HCT116 (cell line): ENCODE results near the gene OLFML3. TPM values are rescaled to one million over a fixed set of nuclear protein-coding genes. Genes with fewer than 3 reads are reported as not detected.

Source experiments
- ATAC-seq: fragments of 200-7000 bp; cut with Tn5 transposase; 2 replicates; pipeline ENCODE4 v1.9.1; 2020; ENCODE audit warnings: mild to moderate bottlenecking, moderate library complexity
- BruUV-seq: library from RNA; stranded (reverse); fragments of 400-500 nt; replicated peaks from 2 replicates; lab custom pipeline; 2021; lab: Mats Ljungman, UMichigan
- CTCF ChIA-PET: fragments of 300-600 bp; sonication (Branson Sonifier 250); formaldehyde crosslinking; loops from one replicate; lab custom pipeline; 2021; ENCODE audit warnings: antibody characterized with exemption; lab: Charles Lee
- POLR2A ChIA-PET: fragments of 300-600, 350-600 bp; sonication (Branson Sonifier 250); formaldehyde crosslinking; loops from one replicate; lab custom pipeline; 2021; ENCODE audit warnings: antibody characterized with exemption; lab: Charles Lee
- RAD21 ChIA-PET, 2 experiments: fragments of 300-600 bp; sonication (Branson Sonifier 250); formaldehyde crosslinking; loops; one replicate each; lab custom pipeline; 2023; ENCODE audit warnings: low total read pairs in 2 of 2; ENCODE audit not compliant: uncharacterized antibody in 2 of 2, unreplicated experiment in 2 of 2, low non-redundant PET in 1 of 2; lab: Charles Lee
- DNase-seq: peaks from one replicate; pipeline ENCODE4 v3.0.0-alpha.2; 2010; ENCODE audit warnings: low read depth, low spot score
- H2AFZ ChIP-seq: fragments of 200-600 bp; shearing (Covaris generic), sonication (generic); 2 replicates; pipeline ENCODE4 v1.6.1; 2017; ENCODE audit warnings: low read depth, mixed run types, mixed read lengths, antibody characterized with exemption, low read length; ENCODE audit not compliant: poor library complexity, severe bottlenecking
- H3K27ac ChIP-seq: 2 replicates; pipeline ENCODE4 v1.5.1; 2012; ENCODE audit warnings: low read depth, low read length
- H3K27me3 ChIP-seq: fragments of 200-600 bp; sonication (generic); 2 replicates; pipeline ENCODE4 v1.6.1; 2016; ENCODE audit warnings: mixed run types, low read length, mixed read lengths; ENCODE audit not compliant: insufficient read depth
- H3K36me3 ChIP-seq, 2 experiments: fragments of 200-500 bp in 1 of 2; fragments of 200-600 bp in 1 of 2; sonication (Bioruptor generic) in 1 of 2; sonication (generic) in 1 of 2; 2 replicates each; pipeline versions ENCODE4 v1.5.1 to v1.6.1; 2014 to 2016; ENCODE audit warnings: low read length in 2 of 2, inconsistent platforms in 1 of 2, mixed read lengths in 1 of 2, mixed run types in 1 of 2; ENCODE audit not compliant: insufficient read depth in 2 of 2, control insufficient read depth in 1 of 2
- H3K4me1 ChIP-seq, 2 experiments: fragments of 200-600 bp in 1 of 2; sonication (generic) in 1 of 2; 2 replicates each; pipeline versions ENCODE4 v1.5.1 to v1.6.1; 2012 to 2017; ENCODE audit warnings: low read length in 2 of 2, inconsistent platforms in 1 of 2, mild to moderate bottlenecking in 1 of 2, mixed read lengths in 1 of 2, mixed run types in 1 of 2, moderate library complexity in 1 of 2; ENCODE audit not compliant: insufficient read depth in 2 of 2, control insufficient read depth in 1 of 2
- H3K4me2 ChIP-seq: fragments of 200-600 bp; sonication (generic); 2 replicates; pipeline ENCODE4 v1.6.1; 2017; ENCODE audit warnings: mixed run types, low read length, mixed read lengths
- H3K4me3 ChIP-seq, 2 experiments: fragments of 200-600 bp in 1 of 2; sonication (generic) in 1 of 2; replicated peaks in 1 of 2; 2 replicates each; pipeline ENCODE4 v1.5.1; 2011 to 2016; ENCODE audit warnings: low read length in 2 of 2, control low read depth in 1 of 2, low read depth in 1 of 2, mild to moderate bottlenecking in 1 of 2, mixed read lengths in 1 of 2, mixed run types in 1 of 2
- H3K79me2 ChIP-seq: fragments of 200-600 bp; sonication (generic); 2 replicates; pipeline ENCODE4 v1.6.1; 2017; ENCODE audit warnings: mild to moderate bottlenecking, mixed run types, low read length, moderate library complexity, mixed read lengths; ENCODE audit not compliant: insufficient read depth
- H3K9ac ChIP-seq: fragments of 200-600 bp; sonication (generic); 2 replicates; pipeline ENCODE4 v1.6.1; 2016; ENCODE audit warnings: low read length, mixed read lengths
- H3K9me2 ChIP-seq: fragments of 200-600 bp; sonication (generic), shearing (Covaris generic); 2 replicates; pipeline ENCODE4 v1.6.1; 2017; ENCODE audit warnings: mixed run types, mild to moderate bottlenecking, moderate library complexity; ENCODE audit not compliant: insufficient read depth
- H3K9me3 ChIP-seq, 2 experiments: fragments of 200-500 bp in 1 of 2; fragments of 200-600 bp in 1 of 2; sonication (Bioruptor generic) in 1 of 2; sonication (generic) in 1 of 2; 2 replicates each; pipeline ENCODE4 v1.6.1; 2014 to 2017; ENCODE audit warnings: low read length in 2 of 2, mixed read lengths in 2 of 2, inconsistent platforms in 1 of 2, low read depth in 1 of 2, mild to moderate bottlenecking in 1 of 2, mixed run types in 1 of 2, moderate library complexity in 1 of 2; ENCODE audit not compliant: control insufficient read depth in 1 of 2, insufficient read depth in 1 of 2
- H4K20me1 ChIP-seq: fragments of 200-600 bp; sonication (generic), shearing (Covaris generic); 2 replicates; pipeline ENCODE4 v1.6.1; 2017; ENCODE audit warnings: mixed run types, mild to moderate bottlenecking, moderate library complexity; ENCODE audit not compliant: insufficient read depth
- ATF3 ChIP-seq: IDR thresholded peaks from 2 replicates; pipeline ENCODE4 v1.6.1; 2012
- CBX3 ChIP-seq: IDR thresholded peaks from 2 replicates; pipeline ENCODE4 v1.6.1; 2012; ENCODE audit warnings: low read depth
- CTCF ChIP-seq, 3 experiments: fragments of 200-600 bp in 1 of 3; sonication (generic) in 1 of 3; IDR thresholded peaks in 2 of 3; conservative IDR thresholded peaks in 1 of 3; 2 replicates each; pipeline ENCODE4 v1.5.1; 2012 to 2017; ENCODE audit warnings: low read depth in 2 of 3, low read length in 2 of 3, antibody characterized with exemption in 1 of 3, borderline replicate concordance in 1 of 3, control low read depth in 1 of 3, mild to moderate bottlenecking in 1 of 3, mixed read lengths in 1 of 3, mixed run types in 1 of 3, moderate library complexity in 1 of 3; ENCODE audit not compliant: insufficient read depth in 1 of 3
- EGR1 ChIP-seq: IDR thresholded peaks from 2 replicates; pipeline ENCODE4 v1.6.1; 2012; ENCODE audit warnings: low read depth
- ELF1 ChIP-seq: IDR thresholded peaks from 2 replicates; pipeline ENCODE4 v1.6.1; 2012; ENCODE audit warnings: low read depth, borderline replicate concordance
- EZH2 ChIP-seq: fragments of 200-600 bp; sonication (generic); IDR thresholded peaks from 2 replicates; pipeline ENCODE4 v1.6.1; 2017; ENCODE audit warnings: antibody characterized with exemption, mixed run types
- EZH2phosphoT487 ChIP-seq: fragments of 200-600 bp; IDR thresholded peaks from 2 replicates; pipeline ENCODE4 v1.6.1; 2018; ENCODE audit warnings: antibody characterized with exemption, borderline replicate concordance
- FOSL1 ChIP-seq: IDR thresholded peaks from 2 replicates; pipeline ENCODE4 v1.6.1; 2012; ENCODE audit warnings: low read depth
- JUND ChIP-seq: IDR thresholded peaks from 2 replicates; pipeline ENCODE4 v1.6.1; 2012
- RAD21 ChIP-seq: IDR thresholded peaks from 2 replicates; pipeline ENCODE4 v1.6.1; 2012; ENCODE audit warnings: low read depth, mild to moderate bottlenecking
- SIN3A ChIP-seq: IDR thresholded peaks from 2 replicates; pipeline ENCODE4 v1.6.1; 2012; ENCODE audit warnings: low read depth
- SRF ChIP-seq: IDR thresholded peaks from 2 replicates; pipeline ENCODE4 v1.6.1; 2012; ENCODE audit warnings: low read depth
- TCF7L2 ChIP-seq: IDR thresholded peaks from 2 replicates; pipeline ENCODE4 v1.7.0; 2011; ENCODE audit warnings: borderline replicate concordance, inconsistent platforms; ENCODE audit not compliant: insufficient read depth, insufficient read length; ENCODE audit errors: extremely low read depth
- YY1 ChIP-seq: IDR thresholded peaks from 2 replicates; pipeline ENCODE4 v1.6.1; 2011; ENCODE audit warnings: low read length, low read depth, moderate library complexity, mild to moderate bottlenecking; ENCODE audit not compliant: insufficient replicate concordance; ENCODE audit errors: extremely low read depth
- ZFX ChIP-seq: fragments of 450-650 bp; IDR thresholded peaks from 2 replicates; pipeline ENCODE4 v1.6.1; 2017
- intact Hi-C: fragments of 100-400 bp; cut with micrococcal nuclease; formaldehyde crosslinking; loops from 2 replicates; pipeline ENCODE4 v1.10.0; 2022
- total RNA-seq: library from RNA; stranded (reverse); gene quantifications from one replicate; pipeline ENCODE4 v1.2.1, GENCODE V29; 2021; ENCODE audit not compliant: unreplicated experiment
- TF ChIP-seq, protein P1 (sequence below): IDR thresholded peaks from 2 replicates; pipeline ENCODE4 v1.6.1; 2012; ENCODE audit warnings: low read depth
- TF ChIP-seq, protein P2 (sequence below): IDR thresholded peaks from 2 replicates; pipeline ENCODE4 v1.6.1; 2012
- TF ChIP-seq, protein P3 (sequence below): IDR thresholded peaks from 2 replicates; pipeline ENCODE4 v1.6.1; 2011; ENCODE audit warnings: mild to moderate bottlenecking, low read length, moderate library complexity; ENCODE audit not compliant: insufficient replicate concordance; ENCODE audit errors: extremely low read depth

Gene OLFML3
- total RNA-seq, 1 experiment from 2014 or later = 0.25 TPM

- Histone ChIP-seq H3K79me2 (no peaks in the 10 kb centered on the region), H3K9me2 (no peaks in the 10 kb centered on the region), H3K27ac (no peak overlapping the region), H3K9me3 (no peaks in the 10 kb centered on the region), H3K4me1 (peaks cover 5 to 7% of the 10 kb centered on the region in 2 experiments; a peak in 3 of 4 replicates), H3K4me3 (no peak overlapping the region), H4K20me1 (no peaks in the 10 kb centered on the region), H3K9ac (no peak overlapping the region), H3K4me2 (no peak overlapping the region), H2AFZ (no peak overlapping the region), H3K27me3 (no peaks in the 10 kb centered on the region), H3K36me3 (no peaks in the 10 kb centered on the region)
- DNase-seq (no peak), ATAC-seq (no peak)
- POLR2A ChIA-PET = no interaction called here
- CTCF ChIA-PET = no interaction called here
- TF ChIP-seq YY1 = no peak
- no peak for TF ChIP-seq EGR1
- TF ChIP-seq, protein P1, sequence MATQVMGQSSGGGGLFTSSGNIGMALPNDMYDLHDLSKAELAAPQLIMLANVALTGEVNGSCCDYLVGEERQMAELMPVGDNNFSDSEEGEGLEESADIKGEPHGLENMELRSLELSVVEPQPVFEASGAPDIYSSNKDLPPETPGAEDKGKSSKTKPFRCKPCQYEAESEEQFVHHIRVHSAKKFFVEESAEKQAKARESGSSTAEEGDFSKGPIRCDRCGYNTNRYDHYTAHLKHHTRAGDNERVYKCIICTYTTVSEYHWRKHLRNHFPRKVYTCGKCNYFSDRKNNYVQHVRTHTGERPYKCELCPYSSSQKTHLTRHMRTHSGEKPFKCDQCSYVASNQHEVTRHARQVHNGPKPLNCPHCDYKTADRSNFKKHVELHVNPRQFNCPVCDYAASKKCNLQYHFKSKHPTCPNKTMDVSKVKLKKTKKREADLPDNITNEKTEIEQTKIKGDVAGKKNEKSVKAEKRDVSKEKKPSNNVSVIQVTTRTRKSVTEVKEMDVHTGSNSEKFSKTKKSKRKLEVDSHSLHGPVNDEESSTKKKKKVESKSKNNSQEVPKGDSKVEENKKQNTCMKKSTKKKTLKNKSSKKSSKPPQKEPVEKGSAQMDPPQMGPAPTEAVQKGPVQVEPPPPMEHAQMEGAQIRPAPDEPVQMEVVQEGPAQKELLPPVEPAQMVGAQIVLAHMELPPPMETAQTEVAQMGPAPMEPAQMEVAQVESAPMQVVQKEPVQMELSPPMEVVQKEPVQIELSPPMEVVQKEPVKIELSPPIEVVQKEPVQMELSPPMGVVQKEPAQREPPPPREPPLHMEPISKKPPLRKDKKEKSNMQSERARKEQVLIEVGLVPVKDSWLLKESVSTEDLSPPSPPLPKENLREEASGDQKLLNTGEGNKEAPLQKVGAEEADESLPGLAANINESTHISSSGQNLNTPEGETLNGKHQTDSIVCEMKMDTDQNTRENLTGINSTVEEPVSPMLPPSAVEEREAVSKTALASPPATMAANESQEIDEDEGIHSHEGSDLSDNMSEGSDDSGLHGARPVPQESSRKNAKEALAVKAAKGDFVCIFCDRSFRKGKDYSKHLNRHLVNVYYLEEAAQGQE = no peak
- no peak for TF ChIP-seq EZH2
- no peak for TF ChIP-seq JUND
- TF ChIP-seq SIN3A = no peak
- no peak for TF ChIP-seq ATF3
- TF ChIP-seq, protein P2, sequence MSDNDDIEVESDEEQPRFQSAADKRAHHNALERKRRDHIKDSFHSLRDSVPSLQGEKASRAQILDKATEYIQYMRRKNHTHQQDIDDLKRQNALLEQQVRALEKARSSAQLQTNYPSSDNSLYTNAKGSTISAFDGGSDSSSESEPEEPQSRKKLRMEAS = no peak
- TF ChIP-seq EZH2phosphoT487 = no peak
- TF ChIP-seq, protein P3, sequence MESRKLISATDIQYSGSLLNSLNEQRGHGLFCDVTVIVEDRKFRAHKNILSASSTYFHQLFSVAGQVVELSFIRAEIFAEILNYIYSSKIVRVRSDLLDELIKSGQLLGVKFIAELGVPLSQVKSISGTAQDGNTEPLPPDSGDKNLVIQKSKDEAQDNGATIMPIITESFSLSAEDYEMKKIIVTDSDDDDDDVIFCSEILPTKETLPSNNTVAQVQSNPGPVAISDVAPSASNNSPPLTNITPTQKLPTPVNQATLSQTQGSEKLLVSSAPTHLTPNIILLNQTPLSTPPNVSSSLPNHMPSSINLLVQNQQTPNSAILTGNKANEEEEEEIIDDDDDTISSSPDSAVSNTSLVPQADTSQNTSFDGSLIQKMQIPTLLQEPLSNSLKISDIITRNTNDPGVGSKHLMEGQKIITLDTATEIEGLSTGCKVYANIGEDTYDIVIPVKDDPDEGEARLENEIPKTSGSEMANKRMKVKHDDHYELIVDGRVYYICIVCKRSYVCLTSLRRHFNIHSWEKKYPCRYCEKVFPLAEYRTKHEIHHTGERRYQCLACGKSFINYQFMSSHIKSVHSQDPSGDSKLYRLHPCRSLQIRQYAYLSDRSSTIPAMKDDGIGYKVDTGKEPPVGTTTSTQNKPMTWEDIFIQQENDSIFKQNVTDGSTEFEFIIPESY = no peak
- no peak for TF ChIP-seq ELF1
- TF ChIP-seq CBX3 = no peak
- no peak for TF ChIP-seq TCF7L2
- TF ChIP-seq RAD21 = no peak
- TF ChIP-seq ZFX = no peak
- TF ChIP-seq FOSL1 = no peak
- no peak for TF ChIP-seq SRF
- TF ChIP-seq CTCF (IDR thresholded peaks at IDR 0.05 in 2 of 3, conservative IDR thresholded peaks at IDR 0.05 in 1 of 3; ENCODE audit: borderline replicate concordance in 1 of 3, insufficient read depth in 1 of 3, low read depth in 2 of 3, low read length in 2 of 3) = no peak
- BruUV-seq = no TSS peak
- intact Hi-C loops = no loop called here
- RAD21 ChIA-PET = no interaction called here
Observed at GRCh38 chr1:113983391-113983790, 4.1 kb downstream of the OLFML3 start.
